Activated naive CD4-positive, alpha-beta T cell treated with anti-CD3 and anti-CD28 coated beads for 36 hours (primary cell): ENCODE data around the gene ACYP2. TPM values are rescaled to one million over a fixed set of nuclear protein-coding genes. Genes with fewer than 3 reads are reported as not detected.

Source experiments
- CTCF ChIA-PET: fragments of 350-600 bp; sonication (Branson Sonifier 250); formaldehyde crosslinking; loops from one replicate; lab custom pipeline; 2021; ENCODE audit warnings: antibody characterized with exemption; lab: Charles Lee
- DNase-seq: peaks from one replicate; pipeline ENCODE4 v3.0.0-alpha.2; 2020
- H3K27ac Mint-ChIP-seq: one replicate; pipeline ENCODE4 v1.8.0; 2021; ENCODE audit warnings: mild to moderate bottlenecking, mixed read lengths
- H3K27me3 Mint-ChIP-seq: one replicate; pipeline ENCODE4 v1.8.0; 2021; ENCODE audit warnings: low read depth, mixed read lengths
- H3K36me3 Mint-ChIP-seq: one replicate; pipeline ENCODE4 v1.8.0; 2021; ENCODE audit warnings: low read depth, mixed read lengths
- H3K4me1 Mint-ChIP-seq: one replicate; pipeline ENCODE4 v1.8.0; 2021; ENCODE audit warnings: low read depth, mixed read lengths
- H3K4me3 Mint-ChIP-seq: one replicate; pipeline ENCODE4 v1.8.0; 2021; ENCODE audit warnings: mild to moderate bottlenecking, moderate library complexity, mixed read lengths
- H3K9me3 Mint-ChIP-seq: one replicate; pipeline ENCODE4 v1.8.0; 2021; ENCODE audit warnings: mixed read lengths
- intact Hi-C: fragments of 100-400 bp; cut with micrococcal nuclease; formaldehyde crosslinking; loops from one replicate; pipeline ENCODE4 v1.15.1; 2023
- total RNA-seq, 2 experiments: library from RNA; stranded (reverse); gene quantifications; one replicate each; pipeline ENCODE4 v1.2.3, GENCODE V29; 2021

ACYP2 gene
- total RNA-seq, 2 experiments from 2014 or later, result 6.8 to 7.3 TPM

GRCh38 chr2:54330162-54330925, 214.9 kb downstream of the ACYP2 start:
- intact Hi-C loops, result loop anchor here (1.0 to 10.0 kb wide), 9 partner anchors 56 to 722 kb away; partner anchors contain the start of genes ACYP2, ASB3, EML6 and ERLEC1

DNA sequence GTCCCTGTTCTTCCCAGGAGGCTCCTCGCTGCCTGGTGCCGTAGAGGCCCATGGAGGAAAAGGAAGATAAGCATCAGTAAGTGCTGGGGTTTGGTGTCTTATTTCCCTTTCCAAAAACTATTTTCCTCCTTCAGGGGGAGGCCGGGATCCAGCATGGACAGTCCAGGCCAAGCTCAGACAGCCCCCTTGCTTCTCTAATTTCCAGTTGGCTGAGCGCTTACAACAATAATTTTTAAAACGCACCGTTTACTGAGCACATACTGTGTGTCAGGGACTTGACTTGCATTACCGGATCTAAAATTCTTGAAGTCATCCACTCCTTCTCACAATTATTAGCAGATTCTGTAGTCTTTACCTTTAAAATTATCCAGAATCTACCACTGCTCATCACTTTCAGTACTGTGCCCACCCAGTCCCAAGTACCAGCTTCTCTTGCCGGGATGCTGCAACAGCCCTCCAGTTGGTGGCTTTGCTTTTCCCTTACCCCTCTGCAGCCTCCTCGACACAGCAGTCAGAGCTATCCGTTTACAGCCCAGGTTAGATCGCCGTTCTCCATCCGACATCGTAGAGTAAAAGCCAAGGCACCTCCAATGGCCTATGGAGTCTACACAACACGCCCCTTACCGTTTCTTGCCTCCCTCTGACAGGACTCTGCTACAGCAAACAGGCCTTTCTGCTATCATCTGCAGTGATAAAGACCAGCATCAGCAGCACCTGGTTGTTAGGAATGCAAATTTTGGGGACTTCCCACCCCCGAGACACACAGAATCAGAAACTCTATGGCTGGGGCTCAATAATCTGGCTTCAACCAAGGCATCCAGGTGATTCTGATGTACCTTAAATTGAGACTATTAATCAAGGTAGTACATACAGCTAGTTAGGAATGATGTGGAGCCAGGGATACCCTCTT, 215.8 kb downstream of the ACYP2 start:
- intact Hi-C loops, result loop anchor here (1.0 to 10.0 kb wide), 9 partner anchors 56 to 721 kb away; partner anchors contain the start of genes ACYP2, ASB3, EML6 and ERLEC1
- Mint-ChIP-seq H3K36me3 (no peaks in the 10 kb centered on the region), H3K4me3 (peak overlapping the region; percentile 83), H3K9me3 (no peaks in the 10 kb centered on the region), H3K27ac (no peak overlapping the region), H3K27me3 (peaks cover 6% of the 10 kb centered on the region), H3K4me1 (peaks cover 17% of the 10 kb centered on the region)
- CTCF ChIA-PET, result no interaction called here
- peak; percentile 8 for DNase-seq

More at GRCh38 chr2:54330162-54330925, 214.9 kb downstream of the ACYP2 start:
- H3K27ac Mint-ChIP-seq, result no peak overlapping the region
- CTCF ChIA-PET, result interaction anchor here (0.9 kb wide), 1 partner anchor 223 kb away, joined by 3 read pairs; no protein-coding TSS in a partner anchor
- no peaks in the 10 kb centered on the region for H3K36me3 Mint-ChIP-seq
- H3K4me3 Mint-ChIP-seq, result peak overlapping the region; percentile 83
- no peaks in the 10 kb centered on the region for H3K9me3 Mint-ChIP-seq
- DNase-seq, result peak; percentile 93
- H3K4me1 Mint-ChIP-seq, result peaks cover 17% of the 10 kb centered on the region
- H3K27me3 Mint-ChIP-seq, result peaks cover 6% of the 10 kb centered on the region

GRCh38 chr2:54332386-54332785, 217.0 kb downstream of the ACYP2 start:
- CTCF ChIA-PET, result no interaction called here
- Mint-ChIP-seq H3K27ac (no peak overlapping the region), H3K36me3 (no peaks in the 10 kb centered on the region), H3K4me1 (peaks cover 17% of the 10 kb centered on the region), H3K4me3 (no peak overlapping the region), H3K9me3 (no peaks in the 10 kb centered on the region), H3K27me3 (peaks cover 6% of the 10 kb centered on the region)
- DNase-seq, result no peak
- intact Hi-C loops, result loop anchor here (5.0 to 10.0 kb wide), 6 partner anchors 125 to 720 kb away; partner anchors contain the start of genes ASB3, ERLEC1, RTN4 and SPTBN1

- H3K27me3 Mint-ChIP-seq, result peaks cover 4% of the 10 kb centered on the region
- no peak for DNase-seq
- no peak overlapping the region for H3K27ac Mint-ChIP-seq
- CTCF ChIA-PET, result interaction anchor here (0.6 to 0.7 kb wide), 2 partner anchors 681 to 756 kb away, joined by 3 read pairs; no protein-coding TSS in a partner anchor
- no peak overlapping the region for H3K4me3 Mint-ChIP-seq
- H3K9me3 Mint-ChIP-seq, result no peaks in the 10 kb centered on the region
- no peaks in the 10 kb centered on the region for H3K36me3 Mint-ChIP-seq
- H3K4me1 Mint-ChIP-seq, result peaks cover 2% of the 10 kb centered on the region
- intact Hi-C loops, result loop anchor here (10.0 kb wide), 1 partner anchor 552 kb away; the partner anchor contains the start of genes ASB3 and ERLEC1
These were observed 220.9 kb downstream of the ACYP2 start for GRCh38 chr2:54336136-54336976.

DNA sequence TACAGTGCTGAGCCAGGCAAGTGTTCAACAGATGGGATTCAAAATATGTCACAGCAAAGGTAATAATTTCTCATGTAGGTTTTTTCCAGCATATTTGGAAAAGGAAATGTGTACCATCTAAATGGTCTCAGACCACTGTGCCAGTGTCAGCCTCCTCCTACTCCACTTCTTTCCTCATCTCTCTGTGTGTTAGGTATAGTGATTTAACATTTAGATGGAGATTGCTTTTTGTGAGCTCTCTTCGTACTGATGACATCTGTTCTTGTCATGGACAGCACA, 221.5 kb downstream of the ACYP2 start:
- H3K36me3 Mint-ChIP-seq, result no peaks in the 10 kb centered on the region
- CTCF ChIA-PET, result interaction anchor here (0.6 kb wide), 1 partner anchor 682 kb away, joined by 3 read pairs; no protein-coding TSS in a partner anchor
- no peaks in the 10 kb centered on the region for H3K9me3 Mint-ChIP-seq
- no peak overlapping the region for H3K27ac Mint-ChIP-seq
- H3K27me3 Mint-ChIP-seq, result peaks cover 4% of the 10 kb centered on the region
- H3K4me1 Mint-ChIP-seq, result no peaks in the 10 kb centered on the region
- no peak for DNase-seq
- no peak overlapping the region for H3K4me3 Mint-ChIP-seq
- intact Hi-C loops, result loop anchor here (10.0 kb wide), 1 partner anchor 552 kb away; the partner anchor contains the start of genes ASB3 and ERLEC1

- DNase-seq, result no peak
- H3K27ac Mint-ChIP-seq, result no peak overlapping the region
- H3K4me3 Mint-ChIP-seq, result no peak overlapping the region
- no peaks in the 10 kb centered on the region for H3K9me3 Mint-ChIP-seq
- intact Hi-C loops, result no loop called here
- no peaks in the 10 kb centered on the region for H3K27me3 Mint-ChIP-seq
- CTCF ChIA-PET, result no interaction called here
- no peaks in the 10 kb centered on the region for H3K36me3 Mint-ChIP-seq
- H3K4me1 Mint-ChIP-seq, result no peaks in the 10 kb centered on the region
These were observed 226.2 kb downstream of the ACYP2 start for GRCh38 chr2:54341656-54342055.

DNA sequence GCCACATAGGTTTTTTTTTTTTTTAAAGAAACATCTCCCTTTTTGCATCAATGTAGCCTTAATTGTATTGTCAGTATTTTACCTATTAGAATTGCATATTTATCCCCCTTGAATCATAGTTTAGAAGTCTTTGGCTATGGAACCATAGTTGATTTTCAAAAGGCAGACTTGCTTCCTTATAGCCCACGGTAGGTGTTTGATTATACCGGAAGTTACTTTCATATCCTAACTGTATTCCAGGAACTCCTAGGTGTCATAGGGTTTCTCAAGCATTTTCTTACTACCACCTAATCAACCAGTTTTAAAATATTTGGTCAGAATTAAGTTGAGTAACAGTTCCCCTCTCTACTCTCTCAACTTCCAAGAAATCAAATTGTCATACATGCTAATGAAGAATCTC, 227.2 kb downstream of the ACYP2 start:
- no peak overlapping the region for H3K27ac Mint-ChIP-seq
- intact Hi-C loops, result no loop called here
- no peaks in the 10 kb centered on the region for H3K27me3 Mint-ChIP-seq
- DNase-seq, result no peak
- CTCF ChIA-PET, result no interaction called here
- H3K9me3 Mint-ChIP-seq, result no peaks in the 10 kb centered on the region
- H3K4me3 Mint-ChIP-seq, result no peak overlapping the region
- no peaks in the 10 kb centered on the region for H3K36me3 Mint-ChIP-seq
- H3K4me1 Mint-ChIP-seq, result no peaks in the 10 kb centered on the region

DNA sequence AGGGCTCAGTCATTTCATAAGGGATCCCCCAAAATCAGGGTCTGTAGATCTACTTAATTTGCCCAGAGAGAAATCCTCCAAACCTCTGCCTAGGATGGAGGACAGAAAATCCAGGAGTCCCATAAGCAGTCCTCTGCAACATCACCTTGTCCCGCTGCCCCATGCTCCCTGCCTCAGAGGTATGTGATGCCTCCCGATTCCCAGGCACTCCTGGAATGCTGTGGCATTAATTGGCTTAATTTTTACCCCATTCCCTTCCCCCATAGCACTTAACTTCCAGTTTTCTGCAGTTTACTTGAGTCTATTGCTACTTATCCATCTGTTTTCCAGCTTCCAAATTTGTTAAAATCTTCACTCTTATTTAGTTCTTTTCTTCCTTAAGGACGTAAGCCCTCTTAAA, 232.2 kb downstream of the ACYP2 start:
- intact Hi-C loops, result loop anchor here (5.0 kb wide), 1 partner anchor 55 kb away; no protein-coding TSS in a partner anchor
- Mint-ChIP-seq H3K36me3 (no peaks in the 10 kb centered on the region), H3K4me1 (no peaks in the 10 kb centered on the region), H3K4me3 (no peak overlapping the region), H3K9me3 (no peaks in the 10 kb centered on the region), H3K27me3 (no peaks in the 10 kb centered on the region), H3K27ac (no peak overlapping the region)
- CTCF ChIA-PET, result no interaction called here
- DNase-seq, result no peak

- DNase-seq, result no peak
- CTCF ChIA-PET, result no interaction called here
- Mint-ChIP-seq H3K27ac (no peak overlapping the region), H3K9me3 (no peaks in the 10 kb centered on the region), H3K36me3 (no peaks in the 10 kb centered on the region), H3K27me3 (peaks cover 4% of the 10 kb centered on the region), H3K4me1 (no peaks in the 10 kb centered on the region), H3K4me3 (no peak overlapping the region)
- intact Hi-C loops, result loop anchor here (5.0 kb wide), 1 partner anchor 54 kb away; no protein-coding TSS in a partner anchor
These were observed 233.2 kb downstream of the ACYP2 start for GRCh38 chr2:54348646-54349045.

DNA sequence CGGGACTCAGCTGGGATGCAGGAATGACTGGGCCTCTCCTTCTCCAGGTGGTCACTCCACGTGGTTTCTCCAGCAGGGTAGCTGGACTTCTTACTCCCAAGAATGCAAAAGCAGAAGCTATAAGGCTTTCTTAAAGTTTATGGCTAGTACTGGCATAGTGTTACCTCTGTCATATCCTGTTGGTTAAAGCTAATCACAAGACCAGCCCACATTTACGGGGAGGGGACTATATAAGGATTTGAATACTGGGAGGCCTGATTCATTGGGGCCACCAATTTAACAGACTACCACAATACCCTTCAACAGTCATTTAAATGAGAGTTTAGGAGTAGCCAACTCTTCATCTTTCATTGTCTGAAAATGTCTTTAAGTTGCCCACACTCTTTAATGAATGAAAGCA, 235.0 kb downstream of the ACYP2 start:
- no peaks in the 10 kb centered on the region for H3K4me1 Mint-ChIP-seq
- no peak overlapping the region for H3K4me3 Mint-ChIP-seq
- no peaks in the 10 kb centered on the region for H3K9me3 Mint-ChIP-seq
- intact Hi-C loops, result no loop called here
- no peak for DNase-seq
- H3K27me3 Mint-ChIP-seq, result peaks cover 4% of the 10 kb centered on the region
- H3K27ac Mint-ChIP-seq, result no peak overlapping the region
- CTCF ChIA-PET, result no interaction called here
- H3K36me3 Mint-ChIP-seq, result no peaks in the 10 kb centered on the region

DNA sequence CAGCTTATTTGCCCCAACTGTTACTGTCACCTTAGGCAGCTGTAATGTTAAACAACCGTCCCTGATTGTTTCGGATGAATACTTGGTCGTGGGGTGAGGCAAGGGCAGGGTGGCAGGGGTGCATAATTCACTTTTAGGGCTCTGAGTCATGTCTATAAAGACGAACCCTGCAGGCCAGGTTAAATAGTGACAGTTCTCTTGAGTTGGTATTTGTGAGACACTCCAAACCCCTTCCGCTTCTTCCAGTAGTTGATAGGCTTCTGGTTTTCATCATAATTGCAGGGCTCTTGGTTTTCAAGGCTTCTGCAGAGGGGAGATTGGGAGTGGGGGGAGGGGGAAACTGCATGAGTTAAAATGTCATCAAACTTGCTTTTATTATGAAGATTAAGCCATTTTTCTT, 237.8 kb downstream of the ACYP2 start:
- no peaks in the 10 kb centered on the region for H3K4me1 Mint-ChIP-seq
- no peaks in the 10 kb centered on the region for H3K9me3 Mint-ChIP-seq
- no peak overlapping the region for H3K27ac Mint-ChIP-seq
- intact Hi-C loops, result no loop called here
- peaks cover 4% of the 10 kb centered on the region for H3K27me3 Mint-ChIP-seq
- no peak overlapping the region for H3K4me3 Mint-ChIP-seq
- DNase-seq, result no peak
- CTCF ChIA-PET, result no interaction called here
- H3K36me3 Mint-ChIP-seq, result no peaks in the 10 kb centered on the region
